HepG2 (cell line): ENCODE results near the gene DCST2. TPM values are rescaled to one million over a fixed set of nuclear protein-coding genes. Genes with fewer than 3 reads are reported as not detected.

Source experiments
- ATAC-seq: fragments of 200-7000 bp; cut with Tn5 transposase; 3 replicates; pipeline ENCODE4 v1.9.1; 2020; ENCODE audit warnings: mild to moderate bottlenecking, moderate library complexity
- BruUV-seq: library from RNA; stranded (reverse); fragments of 400-500 nt; replicated peaks from 2 replicates; lab custom pipeline; 2021; lab: Mats Ljungman, UMichigan
- CTCF ChIA-PET: fragments of 300-600 bp; formaldehyde crosslinking; extraction: SDS; loops from one replicate; lab custom pipeline; 2021; ENCODE audit warnings: low total read pairs, inconsistent platforms, low intra/inter-chr PET ratio; lab: Yijun Ruan, JAX
- POLR2A ChIA-PET: fragments of 350-600 bp; sonication (Branson Sonifier 250); formaldehyde crosslinking; loops from one replicate; lab custom pipeline; 2020; ENCODE audit warnings: antibody characterized with exemption, inconsistent platforms; lab: Yijun Ruan, JAX
- DNase-seq: peaks from one replicate; pipeline ENCODE4 v3.0.0-alpha.2; 2015; ENCODE audit warnings: low spot score
- FAIRE-seq: peaks from 3 replicates; lab custom pipeline; 2011; peaks lifted over from hg19 to GRCh38; lab: Jason Lieb, UNC
- H2AFZ ChIP-seq: one replicate; pipeline ENCODE4 v1.6.1; 2011; ENCODE audit warnings: low read length, inconsistent platforms
- H3K27ac ChIP-seq: fragments of 300-600 bp; 3 replicates; pipeline ENCODE4 v1.8.0; 2011; ENCODE audit warnings: mixed run types, mild to moderate bottlenecking, mixed read lengths, low read length, inconsistent platforms; ENCODE audit not compliant: insufficient read depth; ENCODE audit errors: extremely low read length
- H3K27me3 ChIP-seq, 2 experiments: fragments of 200-600 bp in 1 of 2; 2 replicates in 1 of 2; 3 replicates in 1 of 2; pipeline versions ENCODE4 v1.6.0 to v1.8.0; 2011; ENCODE audit warnings: low read length in 2 of 2, mild to moderate bottlenecking in 2 of 2, moderate library complexity in 2 of 2, inconsistent platforms in 1 of 2; ENCODE audit not compliant: insufficient read depth in 2 of 2, control insufficient read depth in 1 of 2
- H3K36me3 ChIP-seq, 2 experiments: fragments of 200-600 bp in 1 of 2; replicated peaks in 1 of 2; 2 replicates in 1 of 2; 3 replicates in 1 of 2; pipeline versions ENCODE4 v1.5.1 to v1.8.0; 2011; ENCODE audit warnings: low read length in 2 of 2, inconsistent platforms in 1 of 2; ENCODE audit not compliant: insufficient read depth in 2 of 2, control insufficient read depth in 1 of 2
- H3K4me1 ChIP-seq: 2 replicates; pipeline ENCODE4 v1.5.1; 2012; ENCODE audit warnings: low read length, inconsistent platforms; ENCODE audit not compliant: insufficient read depth
- H3K4me2 ChIP-seq: 2 replicates; pipeline ENCODE4 v1.6.0; 2011; ENCODE audit warnings: low read depth, low read length, inconsistent platforms
- H3K4me3 ChIP-seq, 3 experiments: fragments of 200-600 bp in 1 of 3; sonication (generic), shearing (Covaris generic) in 1 of 3; replicated peaks in 1 of 3; 2 replicates each; pipeline ENCODE4 v1.5.1; 2011 to 2016; ENCODE audit warnings: low read length in 3 of 3, inconsistent platforms in 2 of 3, low read depth in 2 of 3, mild to moderate bottlenecking in 2 of 3, control low read depth in 1 of 3, mixed read lengths in 1 of 3; ENCODE audit not compliant: insufficient read depth in 1 of 3
- H3K79me2 ChIP-seq: one replicate; pipeline ENCODE4 v1.6.1; 2011; ENCODE audit warnings: low read length, inconsistent platforms; ENCODE audit not compliant: insufficient read depth
- H3K9ac ChIP-seq: 2 replicates; pipeline ENCODE4 v1.6.0; 2011; ENCODE audit warnings: mild to moderate bottlenecking, low read depth, low read length, inconsistent platforms; ENCODE audit not compliant: insufficient read depth
- H3K9me3 ChIP-seq: 2 replicates; pipeline ENCODE4 v1.5.1; 2012; ENCODE audit warnings: mild to moderate bottlenecking, low read length
- H4K20me1 ChIP-seq: 2 replicates; pipeline ENCODE4 v1.6.0; 2011; ENCODE audit warnings: inconsistent platforms, mild to moderate bottlenecking, low read length, moderate library complexity; ENCODE audit not compliant: insufficient read depth
- ATF4 ChIP-seq, 2 experiments: fragments of 450-650 bp in 1 of 2; sonication (generic) in 1 of 2; formaldehyde crosslinking; IDR thresholded peaks; 2 replicates each; pipeline versions ENCODE4 v1.5.0 to v1.8.0; 2020 to 2022; ENCODE audit warnings: mild to moderate bottlenecking in 1 of 2, missing genetic modification reagents in 1 of 2
- CBX2 ChIP-seq, 2 experiments: fragments of 200-600 bp in 1 of 2; sonication (generic); formaldehyde crosslinking in 1 of 2; IDR thresholded peaks; 2 replicates each; pipeline versions ENCODE4 v1.7.0 to v1.8.1; 2018 to 2022; ENCODE audit warnings: low read depth in 2 of 2, low read length in 1 of 2, mild to moderate bottlenecking in 1 of 2, missing genetic modification reagents in 1 of 2
- GATAD2A ChIP-seq: IDR thresholded peaks from 2 replicates; pipeline ENCODE4 v1.6.1; 2016
- GTF3A ChIP-seq: sonication (generic); formaldehyde crosslinking; conservative IDR thresholded peaks from 2 replicates; pipeline ENCODE4 v1.4.0; 2020; ENCODE audit warnings: mild to moderate bottlenecking, missing genetic modification reagents
- MZF1 ChIP-seq: sonication (generic); formaldehyde crosslinking; IDR thresholded peaks from 2 replicates; pipeline ENCODE4 v1.8.1; 2023; ENCODE audit warnings: mild to moderate bottlenecking, missing genetic modification reagents, borderline replicate concordance
- RAD21 ChIP-seq: fragments of 450-650 bp; formaldehyde crosslinking; IDR thresholded peaks from 2 replicates; pipeline ENCODE4 v1.5.0; 2020; ENCODE audit warnings: mild to moderate bottlenecking
- ZMYM3 ChIP-seq: sonication (generic); formaldehyde crosslinking; IDR thresholded peaks from 2 replicates; pipeline ENCODE4 v1.5.1; 2020; ENCODE audit warnings: mild to moderate bottlenecking, missing genetic modification reagents
- ZNF225 ChIP-seq: sonication (generic); formaldehyde crosslinking; IDR thresholded peaks from 2 replicates; pipeline ENCODE4 v1.4.0; 2020; ENCODE audit warnings: mild to moderate bottlenecking, missing genetic modification reagents
- ZNF232 ChIP-seq: sonication (generic); formaldehyde crosslinking; IDR thresholded peaks from 2 replicates; pipeline ENCODE4 v1.4.0; 2020; ENCODE audit warnings: missing genetic modification reagents, borderline replicate concordance
- ZNF550 ChIP-seq: sonication (generic); formaldehyde crosslinking; IDR thresholded peaks from 2 replicates; pipeline ENCODE4 v1.4.0; 2020; ENCODE audit warnings: mild to moderate bottlenecking, missing genetic modification reagents, borderline replicate concordance
- ZNF597 ChIP-seq: sonication (generic); formaldehyde crosslinking; IDR thresholded peaks from 2 replicates; pipeline ENCODE4 v1.5.0; 2020; ENCODE audit warnings: missing genetic modification reagents
- ZNF713 ChIP-seq: sonication (generic); formaldehyde crosslinking; IDR thresholded peaks from 2 replicates; pipeline ENCODE4 v1.4.0; 2020; ENCODE audit warnings: mild to moderate bottlenecking, missing genetic modification reagents
- ZNF800 ChIP-seq: sonication (generic); formaldehyde crosslinking; IDR thresholded peaks from 2 replicates; pipeline ENCODE4 v1.4.0; 2020; ENCODE audit warnings: missing genetic modification reagents
- WGBS: methylation state at CpG from one replicate; pipeline ENCODE4 v1.1.6; 2017; ENCODE audit warnings: low lambda C conversion rate; 5-methylcytosine and 5-hydroxymethylcytosine counted together
- in situ Hi-C: cut with HindIII; loops from 2 replicates; pipeline ENCODE4 v1.10.0; 2017; ENCODE audit warnings: low pct_unique_long_range_greater_than_20kb; ENCODE audit not compliant: extremely low pct_ligation_motif_present
- intact Hi-C: fragments of 100-400 bp; cut with micrococcal nuclease; formaldehyde crosslinking; loops from one replicate; pipeline ENCODE4 v1.10.0; 2022; ENCODE audit not compliant: unreplicated experiment
- polyA plus RNA-seq, 8 experiments: library from polyadenylated mRNA; depleted of rRNA in 3 of 8; stranded (reverse) in 7 of 8; unstranded in 1 of 8; fragments of >200 nt; fragmentation: Illumina TruSeq in 4 of 8; extraction: Trizol in 4 of 8; gene quantifications; 2 replicates each; pipeline versions ENCODE4 v1.2.1 to v1.2.3, GENCODE V29; 2011 to 2016; ENCODE audit warnings: low read depth in 4 of 8, missing spikeins in 1 of 8, mixed read lengths in 1 of 8; ENCODE audit not compliant: insufficient read depth in 1 of 8
- total RNA-seq, 5 experiments: library from RNA; depleted of rRNA; stranded (reverse); fragments of >200 nt; fragmentation: Illumina TruSeq; extraction: Trizol; gene quantifications; 2 replicates each; pipeline ENCODE4 v1.2.3, GENCODE V29; 2016; ENCODE audit warnings: low read depth in 1 of 5
- TF ChIP-seq, protein P1 (sequence below): sonication (generic); formaldehyde crosslinking; IDR thresholded peaks from 2 replicates; pipeline ENCODE4 v1.5.0; 2020; ENCODE audit warnings: missing genetic modification reagents
- TF ChIP-seq, protein P2 (sequence below): IDR thresholded peaks from 2 replicates; pipeline ENCODE4 v1.6.1; 2016; ENCODE audit warnings: missing compliant biosample characterization, missing genetic modification reagents, borderline replicate concordance
- TF ChIP-seq, protein P3 (sequence below): sonication (generic); formaldehyde crosslinking; IDR thresholded peaks from 2 replicates; pipeline ENCODE4 v1.5.0; 2020; ENCODE audit warnings: missing genetic modification reagents

Gene DCST2
- total and polyA plus RNA-seq, 2 of the 13 experiments (the other 11 are each of a cell fraction or from before 2014, with no cell fraction given): 0.74 TPM; not detected in 1

DNA sequence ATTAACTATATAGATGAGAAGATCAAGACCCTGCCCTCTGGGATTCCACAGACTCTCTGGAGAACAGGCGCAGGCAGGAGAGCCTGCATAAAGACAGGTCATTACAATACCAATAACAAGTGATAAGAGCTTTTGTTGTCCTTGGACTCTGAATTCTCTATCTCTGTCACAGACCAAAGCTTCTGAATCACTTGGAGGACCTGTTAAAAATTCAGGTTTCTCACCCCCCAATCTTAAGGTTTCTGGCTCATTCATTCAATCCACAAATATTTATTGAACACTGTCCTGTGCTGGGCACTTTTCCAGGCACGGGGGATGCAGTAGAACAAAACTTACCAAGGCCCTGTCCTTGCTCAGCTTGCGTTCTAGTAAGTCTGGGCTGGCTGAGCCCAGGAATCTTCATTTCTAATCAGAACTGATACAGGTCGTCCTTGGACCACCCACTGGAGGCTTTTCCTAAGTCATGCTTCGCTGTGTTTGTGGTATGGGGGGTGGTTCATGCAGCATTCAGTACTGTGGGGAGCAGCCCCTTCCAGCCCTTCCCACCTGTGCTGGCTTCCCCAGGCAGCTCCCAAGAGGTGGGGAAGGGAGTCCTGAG is 31.4 kb upstream of the DCST2 start:
- H3K4me2 ChIP-seq: peak overlapping the region; percentile 100
- TF ChIP-seq ATF4 (CRISPR knock-in tag; IDR thresholded peaks at IDR 0.05): no peak
- TF ChIP-seq ZNF597: no peak
- no peak for TF ChIP-seq ZNF800 (CRISPR knock-in tag)
- no peak for TF ChIP-seq ZNF225 (CRISPR knock-in tag)
- no peak for TF ChIP-seq ZMYM3 (CRISPR knock-in tag)
- TF ChIP-seq ZNF550 (CRISPR knock-in tag): no peak
- TF ChIP-seq, protein P1, sequence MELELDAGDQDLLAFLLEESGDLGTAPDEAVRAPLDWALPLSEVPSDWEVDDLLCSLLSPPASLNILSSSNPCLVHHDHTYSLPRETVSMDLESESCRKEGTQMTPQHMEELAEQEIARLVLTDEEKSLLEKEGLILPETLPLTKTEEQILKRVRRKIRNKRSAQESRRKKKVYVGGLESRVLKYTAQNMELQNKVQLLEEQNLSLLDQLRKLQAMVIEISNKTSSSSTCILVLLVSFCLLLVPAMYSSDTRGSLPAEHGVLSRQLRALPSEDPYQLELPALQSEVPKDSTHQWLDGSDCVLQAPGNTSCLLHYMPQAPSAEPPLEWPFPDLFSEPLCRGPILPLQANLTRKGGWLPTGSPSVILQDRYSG (CRISPR knock-in tag): no peak
- TF ChIP-seq CBX2 (IDR thresholded peaks at IDR 0.05; ENCODE audit: low read depth, low read length): no peak
- no peak for TF ChIP-seq CBX2 (CRISPR knock-in tag; IDR thresholded peaks at IDR 0.05; ENCODE audit: low read depth)
- TF ChIP-seq ZNF232: no peak
- TF ChIP-seq GATAD2A (CRISPR knock-in tag): 0 out of 2 replicates have a peak, but pooled peaks have one; percentile 20
- no peak for TF ChIP-seq ZNF713 (CRISPR knock-in tag)
- TF ChIP-seq, protein P2, sequence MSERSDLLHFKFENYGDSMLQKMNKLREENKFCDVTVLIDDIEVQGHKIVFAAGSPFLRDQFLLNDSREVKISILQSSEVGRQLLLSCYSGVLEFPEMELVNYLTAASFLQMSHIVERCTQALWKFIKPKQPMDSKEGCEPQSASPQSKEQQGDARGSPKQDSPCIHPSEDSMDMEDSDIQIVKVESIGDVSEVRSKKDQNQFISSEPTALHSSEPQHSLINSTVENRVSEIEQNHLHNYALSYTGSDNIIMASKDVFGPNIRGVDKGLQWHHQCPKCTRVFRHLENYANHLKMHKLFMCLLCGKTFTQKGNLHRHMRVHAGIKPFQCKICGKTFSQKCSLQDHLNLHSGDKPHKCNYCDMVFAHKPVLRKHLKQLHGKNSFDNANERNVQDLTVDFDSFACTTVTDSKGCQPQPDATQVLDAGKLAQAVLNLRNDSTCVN: no peak
- TF ChIP-seq, protein P3, sequence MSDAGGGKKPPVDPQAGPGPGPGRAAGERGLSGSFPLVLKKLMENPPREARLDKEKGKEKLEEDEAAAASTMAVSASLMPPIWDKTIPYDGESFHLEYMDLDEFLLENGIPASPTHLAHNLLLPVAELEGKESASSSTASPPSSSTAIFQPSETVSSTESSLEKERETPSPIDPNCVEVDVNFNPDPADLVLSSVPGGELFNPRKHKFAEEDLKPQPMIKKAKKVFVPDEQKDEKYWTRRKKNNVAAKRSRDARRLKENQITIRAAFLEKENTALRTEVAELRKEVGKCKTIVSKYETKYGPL (CRISPR knock-in tag): no peak
- no peak for TF ChIP-seq GTF3A (CRISPR knock-in tag)
- TF ChIP-seq RAD21: no peak
- TF ChIP-seq MZF1 (CRISPR knock-in tag): no peak

More for the DNA sequence above, 31.4 kb upstream of the DCST2 start:
- ATAC-seq (no peak), FAIRE-seq (peak; percentile 62), DNase-seq (peak; percentile 38)
- peak overlapping the region; percentile 20 for H3K9ac ChIP-seq
- H3K4me1 ChIP-seq: peaks cover 36% of the 10 kb centered on the region
- intact Hi-C loops: loop anchor here (5.0 kb wide), 1 partner anchor 68 kb away; no protein-coding TSS in a partner anchor
- peaks cover 3 to 9% of the 10 kb centered on the region in 2 experiments; a peak in 3 of 5 replicates for H3K36me3 ChIP-seq
- in situ Hi-C loops: loop anchor here (5.0 kb wide), 1 partner anchor 83 kb away; the partner anchor contains the start of gene FLAD1
- CTCF ChIA-PET: interaction anchor here (4.0 kb wide), 1 partner anchor 20 kb away, joined by 39 read pairs; no protein-coding TSS in a partner anchor
- POLR2A ChIA-PET: interaction anchor here (0.7 to 3.0 kb wide), 9 partner anchors 12 to 649 kb away, joined by 3 to 11 read pairs (median 3); partner anchors contain the start of genes ADAM15 and EFNA3
- H3K27me3 ChIP-seq: no peaks in the 10 kb centered on the region
- no peak overlapping the region for H2AFZ ChIP-seq
- peak overlapping the region in 2 of 3 experiments; percentile 83 to 91; a peak in 1 of 6 replicates for H3K4me3 ChIP-seq
- H4K20me1 ChIP-seq: no peaks in the 10 kb centered on the region
- no TSS peak for BruUV-seq
- no peaks in the 10 kb centered on the region for H3K9me3 ChIP-seq
- peak overlapping the region; percentile 92 for H3K27ac ChIP-seq
- peaks cover 9% of the 10 kb centered on the region for H3K79me2 ChIP-seq
- 48% methylated on average over 5 of the region's 5 CpGs for WGBS
